Measurements from ENCODE around the gene CHAT.

- TF ChIP-seq, protein P1, sequence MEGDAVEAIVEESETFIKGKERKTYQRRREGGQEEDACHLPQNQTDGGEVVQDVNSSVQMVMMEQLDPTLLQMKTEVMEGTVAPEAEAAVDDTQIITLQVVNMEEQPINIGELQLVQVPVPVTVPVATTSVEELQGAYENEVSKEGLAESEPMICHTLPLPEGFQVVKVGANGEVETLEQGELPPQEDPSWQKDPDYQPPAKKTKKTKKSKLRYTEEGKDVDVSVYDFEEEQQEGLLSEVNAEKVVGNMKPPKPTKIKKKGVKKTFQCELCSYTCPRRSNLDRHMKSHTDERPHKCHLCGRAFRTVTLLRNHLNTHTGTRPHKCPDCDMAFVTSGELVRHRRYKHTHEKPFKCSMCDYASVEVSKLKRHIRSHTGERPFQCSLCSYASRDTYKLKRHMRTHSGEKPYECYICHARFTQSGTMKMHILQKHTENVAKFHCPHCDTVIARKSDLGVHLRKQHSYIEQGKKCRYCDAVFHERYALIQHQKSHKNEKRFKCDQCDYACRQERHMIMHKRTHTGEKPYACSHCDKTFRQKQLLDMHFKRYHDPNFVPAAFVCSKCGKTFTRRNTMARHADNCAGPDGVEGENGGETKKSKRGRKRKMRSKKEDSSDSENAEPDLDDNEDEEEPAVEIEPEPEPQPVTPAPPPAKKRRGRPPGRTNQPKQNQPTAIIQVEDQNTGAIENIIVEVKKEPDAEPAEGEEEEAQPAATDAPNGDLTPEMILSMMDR (IDR thresholded peaks at IDR 0.05): no peak
- no peak for TF ChIP-seq POLR2A (IDR thresholded peaks at IDR 0.05)
- TF ChIP-seq EP300 (IDR thresholded peaks at IDR 0.05): no peak
These were observed 35.5 kb downstream of the CHAT start for GRCh38 chr10:49649294-49649693.

Measured in tibial nerve (tissue), 4 donors.